GM19239 (cell line): ENCODE results near the gene SLC9A6.

ENCODE experiments used
- DNase-seq: peaks from one replicate; pipeline ENCODE4 v3.0.0; 2011; ENCODE audit warnings: low spot score; ENCODE audit not compliant: insufficient read length
- FAIRE-seq: peaks from 2 replicates; lab custom pipeline; 2011; peaks lifted over from hg19 to GRCh38; lab: Jason Lieb, UNC

Gene SLC9A6

DNA sequence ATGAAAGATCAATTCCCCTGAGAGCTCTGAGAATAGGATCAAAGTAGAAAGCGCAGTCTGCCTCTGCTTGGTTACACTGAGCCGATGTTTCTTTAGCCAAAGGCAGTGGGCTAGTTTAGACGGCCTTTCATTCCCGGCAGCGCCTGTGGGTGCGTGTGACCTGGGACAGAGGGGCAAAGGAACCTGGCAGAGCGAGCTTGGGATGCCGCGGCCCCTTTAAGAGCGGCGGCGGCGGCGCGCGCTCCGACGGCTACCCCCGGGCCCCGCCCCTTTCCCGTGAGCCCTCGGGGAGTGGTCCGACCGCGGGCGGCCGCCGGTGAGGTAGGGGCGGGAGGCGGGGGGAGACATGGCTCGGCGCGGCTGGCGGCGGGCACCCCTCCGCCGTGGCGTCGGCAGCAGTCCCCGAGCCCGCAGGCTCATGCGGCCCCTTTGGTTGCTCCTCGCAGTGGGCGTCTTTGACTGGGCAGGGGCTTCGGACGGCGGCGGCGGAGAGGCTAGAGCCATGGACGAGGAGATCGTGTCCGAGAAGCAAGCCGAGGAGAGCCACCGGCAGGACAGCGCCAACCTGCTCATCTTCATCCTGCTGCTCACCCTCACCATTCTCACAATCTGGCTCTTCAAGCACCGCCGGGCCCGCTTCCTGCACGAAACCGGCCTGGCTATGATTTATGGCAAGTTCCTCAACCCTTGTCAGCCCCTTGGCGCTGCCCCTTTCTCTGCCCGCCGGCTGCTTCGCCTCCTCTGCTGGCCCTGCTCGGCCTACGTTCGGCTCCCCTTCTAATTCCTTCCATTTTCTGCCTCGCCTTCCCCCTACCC is at the start of gene SLC9A6:
Gene SLC9A6 (plus strand): TSS at position 279 of the 816 bp plus-strand sequence. CDS start 224 bp downstream, at position 503.
- DNase-seq (peak; percentile 40), FAIRE-seq (peak; percentile 89)

DNA sequence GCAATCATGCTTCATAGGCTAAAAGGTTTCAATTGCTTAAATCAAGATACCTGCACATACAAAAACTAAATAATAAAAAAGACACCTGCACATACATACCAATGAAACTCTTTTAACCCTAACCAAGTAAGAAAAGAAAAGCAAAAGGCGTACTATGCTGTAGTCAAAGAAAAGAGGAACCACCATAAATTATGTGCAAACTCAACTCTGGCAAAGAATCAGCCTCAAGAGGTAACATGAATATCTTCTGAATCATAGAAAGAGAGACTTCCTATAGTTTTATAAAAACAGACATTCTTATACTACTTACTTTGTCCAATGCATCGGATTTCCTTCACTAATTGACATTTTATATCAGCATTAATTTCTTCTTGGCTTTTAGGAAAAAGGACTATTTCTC is 40.7 kb upstream of the SLC9A6 start:
- FAIRE-seq (no peak), DNase-seq (no peak)

DNA sequence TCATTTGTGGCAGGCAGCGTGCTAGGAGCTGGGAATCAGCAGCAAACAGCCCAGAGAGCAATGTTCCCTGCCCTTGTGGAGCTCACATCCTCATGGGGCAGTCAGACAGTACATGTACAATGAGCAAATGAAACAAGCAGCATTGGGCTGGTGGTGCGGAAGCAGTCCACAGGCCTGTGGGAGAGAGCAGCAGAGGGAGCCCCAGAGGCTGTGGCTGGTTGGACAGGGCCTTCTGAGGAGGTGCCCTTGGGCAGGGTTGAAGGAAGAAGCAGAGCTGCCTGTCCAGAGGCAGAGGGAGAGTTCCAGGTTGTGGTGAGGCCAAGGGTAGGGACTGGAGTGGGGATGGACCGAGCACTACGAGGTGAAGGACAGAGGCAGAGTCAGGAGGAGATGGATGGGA is 33.9 kb upstream of the SLC9A6 start:
- DNase-seq (no peak), FAIRE-seq (no peak)

DNA sequence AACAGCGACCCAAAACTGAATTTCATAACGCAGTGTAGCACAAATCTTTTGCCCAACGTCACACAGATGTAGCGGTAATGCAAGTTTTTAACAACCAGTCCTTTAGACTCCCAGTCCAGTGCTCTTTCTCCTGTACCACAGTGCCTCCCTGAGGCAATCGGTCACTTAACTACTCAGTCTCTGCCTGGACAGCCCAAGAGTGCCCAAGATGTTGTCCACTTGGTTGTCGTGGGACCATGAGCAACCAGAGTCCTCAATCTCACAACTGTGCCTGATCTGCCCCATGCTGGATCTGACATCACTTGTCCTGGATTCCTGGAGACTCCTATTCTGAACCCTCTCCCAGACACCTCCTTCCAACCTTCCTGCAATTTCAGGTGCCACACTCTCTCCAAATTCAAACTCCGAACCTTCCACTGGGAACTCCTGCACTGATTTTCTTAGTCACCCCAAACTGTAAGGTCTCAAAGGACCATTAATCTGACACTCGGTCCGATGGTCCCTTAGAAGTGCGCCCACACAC is 12.1 kb upstream of the SLC9A6 start:
- FAIRE-seq = no peak
- DNase-seq = no peak

DNA sequence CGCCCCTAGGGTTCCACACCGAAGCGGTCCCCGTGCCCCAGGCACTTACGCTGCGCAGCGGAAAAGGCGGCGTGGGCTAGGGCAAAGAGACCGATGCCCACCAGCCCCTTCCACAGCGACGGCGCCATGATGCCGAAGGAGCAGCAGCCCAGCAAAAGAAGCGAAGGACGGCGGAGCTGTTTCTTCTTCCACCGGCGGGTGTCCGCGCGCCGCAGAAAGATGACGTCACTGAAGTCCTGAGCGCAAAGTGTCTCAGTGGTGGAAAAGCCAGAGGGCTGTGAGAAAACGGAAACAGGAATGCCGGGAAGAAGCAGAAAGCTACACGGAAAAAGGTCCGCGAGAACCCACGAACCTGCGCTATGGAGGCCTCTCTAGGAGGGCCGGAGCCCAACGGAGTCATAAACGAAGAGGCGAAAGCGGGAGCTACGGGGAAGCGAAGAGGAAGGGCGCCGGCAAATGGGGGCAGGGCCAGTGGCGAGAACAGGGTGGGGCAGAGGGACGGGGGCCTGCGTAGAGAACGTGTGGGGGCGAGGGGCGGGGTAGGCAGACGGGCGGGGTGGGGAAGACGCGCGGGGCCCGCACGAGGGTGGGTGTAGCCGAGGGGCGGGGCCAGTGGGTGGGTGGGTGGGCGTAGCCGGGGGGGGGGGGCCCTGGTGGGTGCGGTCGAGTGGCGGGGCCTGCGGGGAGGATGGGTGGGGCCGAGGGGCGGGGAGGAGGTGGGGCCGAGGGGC is 11.5 kb upstream of the SLC9A6 start, which contains the start of gene MMGT1:
Gene MMGT1 (minus strand): TSS at position 441 of the 731 bp plus-strand sequence. CDS start 313 bp downstream, at position 128.
- FAIRE-seq (peak; percentile 72), DNase-seq (peak; percentile 41)

DNA sequence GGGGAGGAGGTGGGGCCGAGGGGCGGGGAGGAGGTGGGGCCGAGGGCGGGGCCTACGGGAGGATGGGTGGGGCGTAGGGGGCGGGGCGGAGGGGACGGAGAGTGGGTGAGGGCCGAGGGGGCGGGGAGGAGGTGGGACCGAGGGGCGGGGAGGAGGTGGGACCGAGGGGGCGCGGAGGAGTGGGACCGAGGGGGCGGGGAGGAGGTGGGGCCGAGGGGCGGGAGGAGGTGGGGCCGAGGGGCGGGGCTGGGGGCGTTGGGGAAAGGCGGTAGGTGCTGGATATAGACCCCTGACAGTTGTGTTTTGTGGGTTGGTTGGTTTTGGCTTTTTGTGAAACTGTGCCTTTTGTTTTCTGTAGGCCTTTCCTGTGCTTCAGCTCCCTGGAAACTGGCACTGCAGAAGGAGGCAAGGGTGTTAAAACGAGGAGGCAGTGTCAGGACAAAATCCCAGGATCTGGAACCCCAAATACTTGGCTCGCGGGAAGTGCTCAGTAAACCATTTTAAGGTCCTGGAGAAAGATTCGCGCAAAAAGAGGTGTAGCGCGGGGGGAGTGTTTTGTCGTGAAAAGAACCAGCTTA is 10.9 kb upstream of the SLC9A6 start:
- peak; percentile 52 for FAIRE-seq

DNA sequence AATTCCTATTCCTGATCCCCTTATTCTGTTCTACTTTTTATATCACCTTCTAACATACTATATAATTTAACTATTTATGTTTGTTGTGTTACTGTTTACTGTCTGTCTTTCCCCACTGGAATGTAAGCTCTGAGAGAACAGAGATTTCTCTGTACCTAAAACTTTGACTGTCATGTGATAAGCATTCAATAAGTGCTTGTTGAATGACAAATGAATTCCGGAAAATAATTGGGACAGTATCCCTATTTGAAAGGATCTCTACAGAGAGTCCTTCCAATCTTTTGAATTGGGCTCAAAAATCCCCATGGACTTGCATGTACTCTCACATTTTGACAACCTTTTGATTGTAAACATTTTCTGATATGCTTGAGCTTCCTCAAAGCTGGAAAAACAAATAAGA is 9.8 kb upstream of the SLC9A6 start:
- no peak for FAIRE-seq

More for the DNA sequence above, 10.9 kb upstream of the SLC9A6 start:
- DNase-seq = no peak

DNA sequence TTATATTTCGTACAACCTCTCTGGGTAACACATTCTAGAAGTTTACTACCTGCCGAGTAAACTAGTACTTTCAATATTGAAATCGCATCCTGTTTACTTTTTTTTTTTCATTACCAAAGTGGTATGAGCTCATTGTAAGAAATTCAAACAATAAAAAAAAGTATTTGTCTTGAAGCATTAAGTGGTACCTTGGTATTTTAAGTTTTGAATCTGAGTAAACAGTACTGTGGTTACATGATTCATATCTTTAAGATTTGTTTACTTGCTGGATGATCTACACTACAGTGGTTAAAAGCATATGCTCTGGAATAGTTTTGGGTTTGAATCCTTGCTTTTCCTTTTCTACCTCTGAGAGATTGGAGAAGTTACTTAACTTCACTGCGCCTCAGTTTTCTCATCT is 7.6 kb upstream of the SLC9A6 start:
- DNase-seq (no peak), FAIRE-seq (no peak)

More for the DNA sequence above, 9.8 kb upstream of the SLC9A6 start:
- DNase-seq = no peak

DNA sequence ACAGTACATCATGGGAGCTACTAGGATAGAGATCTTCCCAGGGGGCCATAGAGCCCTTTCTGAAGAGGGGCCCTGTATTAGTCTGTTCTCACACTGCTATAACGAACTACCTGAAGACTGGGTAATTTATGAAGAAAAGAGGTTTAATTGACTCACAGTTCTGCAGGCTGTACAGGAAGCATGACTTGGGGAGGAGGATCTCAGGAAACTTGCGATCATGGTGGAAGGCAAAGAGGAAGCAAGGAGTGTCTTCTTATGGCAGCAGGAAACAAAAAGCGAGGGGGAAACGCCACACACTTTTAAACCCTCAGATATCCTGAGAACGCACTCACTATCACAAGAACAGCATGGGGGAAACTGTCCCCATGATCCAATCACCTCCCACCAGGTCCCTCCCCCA is 4.2 kb upstream of the SLC9A6 start:
- no peak for FAIRE-seq
- DNase-seq = no peak

DNA sequence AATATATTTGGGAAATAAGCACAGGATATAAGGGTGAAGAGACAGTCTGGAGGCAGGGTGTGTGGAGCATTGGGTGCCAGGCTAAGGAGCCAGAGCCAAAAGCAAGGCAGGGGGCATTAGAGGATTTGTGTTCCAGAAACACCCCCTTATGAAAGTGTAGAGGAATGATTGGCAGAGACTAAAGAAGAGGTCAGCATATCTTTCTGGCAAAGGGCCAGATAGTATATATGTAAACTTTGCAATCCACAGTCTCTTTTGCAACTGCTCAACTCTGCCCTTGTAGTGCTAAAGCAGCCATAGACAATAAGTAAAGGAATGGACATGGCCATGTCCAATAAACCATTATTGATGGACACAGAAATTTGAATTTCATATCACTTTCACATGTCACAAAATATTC is 3.6 kb upstream of the SLC9A6 start:
- FAIRE-seq = peak; percentile 4
- DNase-seq = no peak

DNA sequence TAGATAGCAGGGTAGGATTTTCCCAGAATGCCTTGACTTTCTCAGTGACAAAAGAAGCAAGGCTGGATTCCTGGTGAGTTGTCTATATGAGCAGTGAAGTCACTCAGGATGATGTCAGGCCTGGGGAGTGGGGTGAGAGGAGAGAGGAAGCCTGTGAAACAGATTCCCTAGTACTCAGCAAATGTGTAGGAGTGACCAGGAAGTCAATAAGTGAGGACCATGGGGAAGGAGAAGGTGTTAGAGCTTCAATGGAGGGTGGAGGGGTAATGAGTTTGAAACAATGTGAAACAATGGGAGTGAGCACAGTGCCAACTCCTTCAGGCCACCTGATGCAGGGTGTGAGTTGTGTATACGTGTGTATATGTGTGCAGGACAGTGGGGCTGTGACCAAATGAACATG is 2.4 kb upstream of the SLC9A6 start:
- FAIRE-seq (no peak), DNase-seq (no peak)

DNA sequence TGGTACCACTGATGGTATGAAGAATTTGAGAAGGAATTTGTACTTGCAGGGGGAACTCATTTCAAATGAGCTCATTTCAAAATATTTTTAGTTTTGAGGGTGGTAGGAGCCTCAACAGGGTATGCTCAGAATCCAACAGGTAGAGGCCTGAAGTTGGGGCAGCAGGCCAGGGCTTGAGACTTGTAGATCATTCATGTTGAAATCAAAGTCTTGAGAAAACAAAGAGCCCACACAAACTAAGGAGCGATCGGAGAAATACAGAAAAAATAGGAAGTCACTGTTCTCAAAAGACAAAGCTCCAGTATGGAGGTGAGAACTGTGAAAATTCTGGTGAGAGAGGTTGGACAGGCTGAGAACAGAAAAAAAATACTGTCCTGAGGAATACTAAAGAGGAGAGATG is 979 bp upstream of the SLC9A6 start:
- FAIRE-seq = peak; percentile 79

DNA sequence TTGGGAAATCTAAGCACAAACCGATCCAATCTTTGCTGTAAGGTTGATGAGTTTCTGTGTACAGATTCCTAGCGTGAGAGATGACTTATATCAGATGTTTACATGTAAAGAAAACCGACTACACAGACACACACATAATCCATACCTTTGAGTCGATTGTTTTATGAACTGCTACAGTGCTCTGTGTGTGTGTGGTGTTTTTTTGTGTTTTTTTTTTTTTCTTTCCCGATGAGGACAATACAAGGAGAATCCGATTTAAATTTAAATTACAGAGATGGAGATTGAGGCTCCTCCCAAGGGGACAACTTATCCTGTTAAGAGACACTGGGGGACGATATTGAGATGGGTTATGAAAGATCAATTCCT is 461 bp upstream of the SLC9A6 start:
- peak; percentile 79 for FAIRE-seq

More for the DNA sequence above, 979 bp upstream of the SLC9A6 start:
- no peak for DNase-seq

DNA sequence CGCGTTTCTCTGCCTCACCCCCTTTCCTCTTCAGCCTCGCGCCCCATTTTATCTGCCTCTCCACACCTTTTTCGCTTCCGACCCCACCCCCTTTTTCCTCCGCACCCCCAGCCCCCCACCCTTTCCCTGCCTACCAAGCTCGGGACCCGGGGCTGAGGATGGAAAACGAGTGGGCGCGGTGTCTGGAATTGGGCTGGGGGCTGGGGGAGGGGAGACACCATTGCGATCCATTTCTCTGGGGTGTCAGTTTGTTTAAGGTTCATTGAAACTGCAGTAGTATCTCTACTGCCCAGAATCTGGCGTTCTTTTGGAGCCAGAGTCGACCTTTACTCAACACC is 707 bp downstream of the SLC9A6 start:
- DNase-seq (no peak), FAIRE-seq (no peak)

More for the DNA sequence above, 461 bp upstream of the SLC9A6 start:
- DNase-seq = no peak

DNA sequence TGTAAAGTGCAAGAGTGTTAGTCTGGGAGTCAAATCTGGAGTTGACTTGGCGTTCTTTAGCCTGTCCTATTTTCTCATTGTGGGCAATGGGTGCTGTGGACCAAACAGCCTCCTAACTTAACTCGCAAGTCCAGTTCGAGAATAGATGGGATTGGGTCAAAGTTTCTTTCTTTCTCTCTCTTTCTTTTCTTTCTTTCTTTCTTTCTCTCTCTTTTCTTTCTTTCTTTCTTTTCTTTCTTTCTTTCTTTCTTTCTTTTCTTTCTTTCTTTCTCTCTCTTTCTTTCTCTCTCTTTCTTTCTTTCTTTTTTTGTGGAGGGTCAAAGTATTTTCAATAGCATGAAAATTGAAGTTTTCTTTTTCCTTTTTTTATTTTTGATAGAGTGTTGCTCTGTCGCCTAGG is 3.0 kb downstream of the SLC9A6 start:
- DNase-seq (no peak), FAIRE-seq (no peak)

DNA sequence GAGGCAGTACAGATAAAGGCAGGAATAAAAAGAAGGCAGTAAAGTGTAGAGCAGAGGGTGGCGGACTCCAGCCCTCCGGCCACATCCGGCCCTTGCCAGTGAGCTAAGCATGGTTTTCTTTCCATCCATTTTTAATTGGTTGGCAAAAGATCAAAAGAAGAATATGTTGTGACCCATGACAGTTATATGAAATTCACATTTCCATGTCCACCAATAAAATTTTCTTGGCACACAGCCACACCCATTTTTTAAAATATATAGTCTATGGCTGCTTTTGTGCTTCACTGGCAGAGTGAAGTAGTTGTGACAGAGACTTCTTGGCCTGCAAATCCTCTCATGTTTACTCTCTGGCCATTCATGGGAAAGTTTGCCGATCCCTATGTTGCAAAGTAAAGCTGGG is 29.8 kb downstream of the SLC9A6 start:
- no peak for FAIRE-seq
- no peak for DNase-seq

DNA sequence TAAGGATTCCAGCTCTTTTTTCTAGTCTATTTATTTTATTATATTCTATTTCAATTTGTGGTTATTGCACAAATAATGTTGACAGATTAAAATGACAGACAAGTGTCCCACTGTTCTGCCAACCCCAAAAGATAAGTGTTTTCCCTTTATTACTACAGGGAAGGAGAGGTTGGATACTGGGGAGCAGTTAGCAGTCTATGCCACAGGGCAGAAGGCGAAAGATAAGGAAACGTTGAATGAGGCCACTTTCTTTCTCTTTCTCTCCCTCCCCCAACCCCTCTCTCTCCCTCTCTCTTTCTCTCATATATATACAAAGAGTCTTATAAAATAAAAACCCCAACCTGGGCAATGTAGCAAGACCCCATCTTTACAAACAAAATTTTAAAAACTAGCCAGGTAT is 31.6 kb downstream of the SLC9A6 start:
- DNase-seq (no peak), FAIRE-seq (no peak)

DNA sequence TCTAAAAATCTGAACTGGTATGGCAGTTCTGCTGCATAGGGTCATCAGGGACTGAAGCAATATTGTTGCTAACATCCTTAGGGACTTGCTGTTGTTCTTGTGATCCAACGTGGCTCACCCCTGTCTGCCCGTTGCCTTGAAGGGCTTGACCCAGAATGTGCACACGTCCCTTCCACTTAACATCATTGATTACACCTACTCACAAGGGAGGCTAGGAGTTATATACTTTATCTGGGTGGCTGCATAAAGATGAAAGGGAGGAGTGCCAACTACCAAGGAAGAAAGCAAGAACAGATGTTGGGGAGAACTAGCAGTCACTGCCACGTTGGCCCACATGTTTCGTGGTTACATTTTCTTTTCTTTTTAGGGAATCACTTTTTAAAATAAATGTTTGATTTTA is 34.0 kb downstream of the SLC9A6 start:
- FAIRE-seq = no peak

DNA sequence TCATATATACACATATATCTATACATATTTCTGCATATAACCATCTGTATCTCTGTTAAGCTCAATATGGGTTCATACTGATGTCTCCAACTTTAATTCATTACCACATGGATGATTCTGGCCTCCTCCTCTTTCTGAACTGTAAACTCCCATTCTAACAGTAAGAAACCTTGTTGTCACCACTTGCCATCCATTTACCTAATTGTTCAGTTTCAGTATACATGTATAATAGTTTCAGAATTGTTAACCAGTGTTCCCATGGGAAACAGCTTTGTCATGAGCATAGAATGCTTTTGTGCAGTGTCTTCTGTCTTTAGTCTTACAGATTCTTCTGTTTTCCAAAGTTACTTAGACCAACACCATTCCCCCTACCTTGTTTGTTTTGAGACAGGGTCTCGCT is 35.9 kb downstream of the SLC9A6 start:
- DNase-seq (no peak), FAIRE-seq (no peak)

More for the DNA sequence above, 34.0 kb downstream of the SLC9A6 start:
- DNase-seq = no peak

DNA sequence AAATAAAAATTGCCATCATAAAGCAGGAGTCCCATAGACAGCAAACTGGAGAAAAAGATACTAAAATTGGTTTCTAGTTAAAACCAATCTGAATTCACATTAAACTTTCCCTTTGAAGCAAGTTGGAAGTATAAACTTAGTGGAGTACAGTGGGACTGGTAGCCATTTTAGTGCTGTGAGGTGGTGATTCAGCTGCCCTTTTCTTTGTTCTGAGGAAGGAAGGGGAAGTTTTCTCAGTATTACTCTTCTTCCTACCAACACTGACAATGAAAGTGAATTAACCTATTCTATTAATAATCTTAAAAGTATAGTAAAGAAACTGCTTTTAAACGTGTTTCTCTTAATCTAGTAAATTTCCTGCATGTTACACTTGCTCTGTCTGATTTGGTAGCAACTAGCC is 36.7 kb downstream of the SLC9A6 start:
- no peak for DNase-seq
- FAIRE-seq = peak; percentile 81

DNA sequence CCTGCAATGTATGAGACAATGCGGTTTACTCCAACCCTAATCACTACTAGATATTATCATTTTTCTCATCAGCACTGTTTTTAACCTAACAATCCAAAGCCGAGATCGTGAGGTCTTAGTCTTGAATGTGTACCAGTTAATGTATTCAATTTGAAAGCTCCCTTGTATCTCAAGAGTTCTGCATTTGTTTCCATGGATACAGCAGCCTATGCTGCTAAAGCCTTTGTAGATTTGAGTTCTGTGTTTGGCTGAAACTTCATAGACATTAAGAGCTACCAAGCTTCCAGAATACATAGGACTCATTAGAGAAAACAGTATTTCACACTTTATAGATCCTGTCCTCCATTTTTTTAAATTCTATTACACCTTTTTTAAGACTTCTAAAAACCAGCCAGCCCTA is 39.9 kb downstream of the SLC9A6 start:
- no peak for FAIRE-seq

More for the DNA sequence above, 39.9 kb downstream of the SLC9A6 start:
- DNase-seq = no peak
